Astrocyte of the cerebellum (primary cell): ENCODE measurements around the gene HOOK1.

Experiments
- DNase-seq: peaks from one replicate; pipeline ENCODE4 v3.0.0-alpha.2; 2011; ENCODE audit warnings: low read depth
- H3K4me3 ChIP-seq: 2 replicates; pipeline ENCODE4 v1.5.1; 2011; ENCODE audit warnings: mild to moderate bottlenecking, low read depth, low read length, moderate library complexity
- CTCF ChIP-seq: IDR thresholded peaks from 2 replicates; pipeline ENCODE4 v1.5.1; 2012; ENCODE audit warnings: low read length, low read depth, moderate library complexity, mild to moderate bottlenecking; ENCODE audit errors: missing control alignments
- in situ Hi-C: cut with HindIII; loops from 2 replicates; pipeline ENCODE4 v1.10.0; 2017; ENCODE audit warnings: low sequenced_read_pairs

HOOK1 gene

GRCh38 chr1:59816318-59816878, 1.6 kb downstream of the HOOK1 start:
- no peak overlapping the region for H3K4me3 ChIP-seq
- DNase-seq, result no peak
- in situ Hi-C loops, result no loop called here
- TF ChIP-seq CTCF, result no peak

DNA sequence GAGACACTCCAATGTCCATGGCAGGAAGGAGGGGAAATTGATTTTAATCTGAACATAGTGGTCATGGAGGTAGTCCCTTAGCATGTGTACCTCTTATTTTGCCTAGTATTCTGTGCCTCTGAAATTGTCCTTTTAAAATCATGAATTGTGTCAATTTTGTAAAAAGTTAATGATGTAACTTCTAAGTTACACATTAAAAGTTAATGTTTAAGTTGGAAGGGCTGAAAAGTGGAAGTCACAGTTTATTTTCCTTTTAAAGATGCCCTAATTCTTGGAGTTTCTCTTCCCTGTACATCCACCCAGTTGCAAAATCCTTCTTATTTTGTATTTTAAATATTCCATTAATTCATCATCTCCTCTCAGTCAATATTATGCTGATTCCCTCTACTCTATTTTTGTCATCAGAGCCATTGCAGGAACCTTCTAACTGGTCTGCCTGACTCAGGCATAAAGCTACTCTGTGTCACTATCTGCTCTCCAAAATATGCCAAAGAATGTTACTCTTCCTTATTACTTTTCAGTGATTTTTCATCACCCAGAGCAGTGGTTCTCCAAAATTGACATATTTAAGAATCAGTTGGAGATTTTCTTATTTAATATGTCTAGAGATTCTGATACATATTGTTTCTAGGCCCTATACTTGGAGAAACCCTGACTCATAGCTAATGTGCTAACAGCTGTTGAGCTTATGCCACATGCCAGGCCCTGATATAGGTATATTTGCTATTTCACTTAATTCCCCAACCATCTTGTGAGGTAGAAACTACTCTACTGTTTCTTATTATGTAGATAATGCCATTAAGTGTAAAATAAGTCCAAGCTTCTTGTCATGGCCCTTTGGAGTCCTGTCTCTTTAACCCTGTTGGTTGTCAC, 5.1 kb downstream of the HOOK1 start:
- in situ Hi-C loops, result no loop called here
- TF ChIP-seq CTCF, result no peak
- DNase-seq, result no peak
- H3K4me3 ChIP-seq, result no peak overlapping the region

GRCh38 chr1:59827055-59827643, 12.4 kb downstream of the HOOK1 start:
- no peak overlapping the region for H3K4me3 ChIP-seq
- TF ChIP-seq CTCF, result no peak
- no peak for DNase-seq
- in situ Hi-C loops, result no loop called here

DNA sequence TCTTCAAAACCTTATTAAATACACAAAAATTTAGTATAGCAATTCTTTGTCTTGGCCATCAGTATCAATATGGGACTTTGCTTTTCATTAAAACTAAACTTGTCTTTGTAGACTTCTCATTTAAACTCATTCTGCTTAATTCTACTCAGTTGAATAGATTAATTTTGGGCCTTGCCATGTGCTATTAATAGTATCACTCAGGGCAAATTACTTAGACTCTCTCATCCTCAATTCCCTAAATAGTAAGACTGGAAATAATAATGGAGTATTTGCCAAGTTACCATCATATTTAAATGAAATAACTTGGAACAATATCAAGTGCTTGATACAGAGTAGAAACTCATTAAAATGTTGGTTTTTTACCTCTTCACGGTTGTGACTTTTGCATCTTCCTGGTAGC, 13.4 kb downstream of the HOOK1 start:
- H3K4me3 ChIP-seq, result no peak overlapping the region
- DNase-seq, result no peak
- TF ChIP-seq CTCF, result no peak
- in situ Hi-C loops, result no loop called here

DNA sequence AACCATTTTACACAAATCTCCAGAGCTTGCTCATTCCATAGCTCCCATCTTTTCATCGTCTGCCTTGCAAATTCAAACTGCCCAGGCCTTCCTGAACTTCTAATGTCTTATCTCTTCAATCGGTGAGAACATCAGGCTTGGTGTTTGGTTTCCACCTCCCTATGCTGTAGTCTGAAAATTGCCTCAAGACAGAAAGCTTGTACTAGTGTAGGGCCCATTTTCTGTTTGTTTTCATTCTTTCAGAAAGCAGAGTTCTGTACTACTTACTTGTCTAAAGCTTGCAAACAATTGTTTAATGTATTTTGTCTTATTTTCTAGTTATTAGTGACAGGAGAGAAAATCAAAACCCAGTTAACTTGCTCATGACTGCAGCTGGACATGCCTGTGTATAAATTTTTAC, 16.8 kb downstream of the HOOK1 start:
- TF ChIP-seq CTCF, result no peak
- in situ Hi-C loops, result no loop called here

DNA sequence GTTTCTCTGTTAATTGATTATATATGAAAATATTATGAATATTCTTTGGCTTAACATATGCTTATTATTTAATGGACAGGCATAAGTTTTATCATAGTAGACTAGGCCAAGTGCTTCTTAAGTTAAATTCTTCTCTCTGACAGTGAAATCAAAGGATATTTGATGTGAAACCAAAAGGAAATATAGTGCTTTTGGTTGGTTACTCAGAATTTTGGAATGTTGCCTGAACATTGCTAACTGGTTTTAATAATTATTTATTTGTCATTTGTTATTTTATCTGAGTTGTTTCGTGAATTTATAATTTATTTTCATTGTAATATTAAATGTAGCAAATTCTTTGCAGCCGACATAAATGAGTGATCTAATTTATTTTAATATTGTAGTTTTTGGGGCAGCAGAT, 18.3 kb downstream of the HOOK1 start:
- DNase-seq, result no peak

More for the DNA sequence above, 16.8 kb downstream of the HOOK1 start:
- H3K4me3 ChIP-seq, result no peak overlapping the region
- no peak for DNase-seq

More for the DNA sequence above, 18.3 kb downstream of the HOOK1 start:
- H3K4me3 ChIP-seq, result no peak overlapping the region
- TF ChIP-seq CTCF, result no peak
- in situ Hi-C loops, result no loop called here
